Fibroblast of pulmonary artery (primary cell): Measurements from ENCODE around the gene CDKN3.

Source experiments
- DNase-seq: peaks from one replicate; pipeline ENCODE4 v3.0.0-alpha.2; 2010; ENCODE audit warnings: low read depth
- H3K4me3 ChIP-seq: replicated peaks from 2 replicates; pipeline ENCODE4 v1.5.1; 2011; ENCODE audit warnings: low read depth, mild to moderate bottlenecking, control low read depth, low read length, moderate library complexity
- TF ChIP-seq, protein P1 (sequence below): IDR thresholded peaks from 2 replicates; pipeline ENCODE4 v1.5.1; 2011; ENCODE audit warnings: mild to moderate bottlenecking, control low read depth, low read length, inconsistent platforms; ENCODE audit errors: missing control alignments

CDKN3 gene

DNA sequence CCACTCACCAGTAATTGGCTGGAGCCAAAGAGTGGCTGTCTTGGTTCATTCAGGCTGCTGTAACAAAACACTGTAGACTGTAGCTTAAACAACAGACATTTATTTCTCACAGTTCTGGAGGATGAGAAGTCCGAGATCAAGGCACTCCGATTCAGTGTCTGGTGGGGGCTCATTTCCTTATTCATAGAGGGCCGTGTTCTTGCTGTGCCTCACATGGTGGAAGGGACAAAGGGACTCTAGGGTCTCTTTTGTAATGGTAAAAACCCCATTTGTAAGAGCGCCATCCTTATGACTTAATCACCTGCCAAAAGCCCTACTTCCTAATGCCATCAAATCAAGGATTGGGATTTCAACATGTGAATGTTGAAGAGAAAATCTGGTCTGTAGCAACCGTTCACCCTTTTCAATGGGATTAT lies 34.7 kb upstream of the CDKN3 start:
- no peak for DNase-seq
- TF ChIP-seq, protein P1, sequence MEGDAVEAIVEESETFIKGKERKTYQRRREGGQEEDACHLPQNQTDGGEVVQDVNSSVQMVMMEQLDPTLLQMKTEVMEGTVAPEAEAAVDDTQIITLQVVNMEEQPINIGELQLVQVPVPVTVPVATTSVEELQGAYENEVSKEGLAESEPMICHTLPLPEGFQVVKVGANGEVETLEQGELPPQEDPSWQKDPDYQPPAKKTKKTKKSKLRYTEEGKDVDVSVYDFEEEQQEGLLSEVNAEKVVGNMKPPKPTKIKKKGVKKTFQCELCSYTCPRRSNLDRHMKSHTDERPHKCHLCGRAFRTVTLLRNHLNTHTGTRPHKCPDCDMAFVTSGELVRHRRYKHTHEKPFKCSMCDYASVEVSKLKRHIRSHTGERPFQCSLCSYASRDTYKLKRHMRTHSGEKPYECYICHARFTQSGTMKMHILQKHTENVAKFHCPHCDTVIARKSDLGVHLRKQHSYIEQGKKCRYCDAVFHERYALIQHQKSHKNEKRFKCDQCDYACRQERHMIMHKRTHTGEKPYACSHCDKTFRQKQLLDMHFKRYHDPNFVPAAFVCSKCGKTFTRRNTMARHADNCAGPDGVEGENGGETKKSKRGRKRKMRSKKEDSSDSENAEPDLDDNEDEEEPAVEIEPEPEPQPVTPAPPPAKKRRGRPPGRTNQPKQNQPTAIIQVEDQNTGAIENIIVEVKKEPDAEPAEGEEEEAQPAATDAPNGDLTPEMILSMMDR, result no peak
- no peak overlapping the region for H3K4me3 ChIP-seq

DNA sequence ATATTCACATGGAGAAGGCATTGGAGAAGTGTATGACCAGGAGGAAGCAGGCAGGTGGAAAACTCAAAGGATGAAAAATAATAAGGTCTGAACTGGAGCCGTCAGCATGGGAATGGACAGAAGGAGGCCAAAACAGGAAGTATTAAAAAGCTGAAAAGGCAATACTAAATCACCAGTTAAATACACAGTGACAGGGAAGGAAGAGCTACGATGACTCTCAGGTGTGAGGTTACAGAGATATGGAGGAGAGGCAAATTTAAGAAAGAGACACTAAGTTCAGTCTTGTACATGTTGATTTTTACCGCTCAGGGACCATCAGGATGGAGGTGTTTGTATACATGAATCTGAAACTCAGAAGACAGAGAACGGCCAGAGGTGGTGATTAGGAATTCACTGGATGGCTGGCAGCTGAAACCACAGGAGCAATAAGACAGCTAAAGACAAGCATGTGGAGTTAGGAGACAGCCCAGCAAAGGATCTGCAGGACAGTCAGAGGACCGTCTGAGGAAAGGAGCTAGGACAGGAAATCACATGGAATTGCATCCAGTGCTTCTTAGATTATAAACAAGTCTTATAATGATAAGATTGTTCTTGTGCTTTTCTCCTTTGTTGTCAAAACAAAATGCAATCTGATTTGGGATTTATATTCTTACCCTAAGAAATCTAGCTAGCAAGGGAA lies 33.9 kb upstream of the CDKN3 start:
- no peak for DNase-seq
- TF ChIP-seq, protein P1, result no peak
- no peak overlapping the region for H3K4me3 ChIP-seq

DNA sequence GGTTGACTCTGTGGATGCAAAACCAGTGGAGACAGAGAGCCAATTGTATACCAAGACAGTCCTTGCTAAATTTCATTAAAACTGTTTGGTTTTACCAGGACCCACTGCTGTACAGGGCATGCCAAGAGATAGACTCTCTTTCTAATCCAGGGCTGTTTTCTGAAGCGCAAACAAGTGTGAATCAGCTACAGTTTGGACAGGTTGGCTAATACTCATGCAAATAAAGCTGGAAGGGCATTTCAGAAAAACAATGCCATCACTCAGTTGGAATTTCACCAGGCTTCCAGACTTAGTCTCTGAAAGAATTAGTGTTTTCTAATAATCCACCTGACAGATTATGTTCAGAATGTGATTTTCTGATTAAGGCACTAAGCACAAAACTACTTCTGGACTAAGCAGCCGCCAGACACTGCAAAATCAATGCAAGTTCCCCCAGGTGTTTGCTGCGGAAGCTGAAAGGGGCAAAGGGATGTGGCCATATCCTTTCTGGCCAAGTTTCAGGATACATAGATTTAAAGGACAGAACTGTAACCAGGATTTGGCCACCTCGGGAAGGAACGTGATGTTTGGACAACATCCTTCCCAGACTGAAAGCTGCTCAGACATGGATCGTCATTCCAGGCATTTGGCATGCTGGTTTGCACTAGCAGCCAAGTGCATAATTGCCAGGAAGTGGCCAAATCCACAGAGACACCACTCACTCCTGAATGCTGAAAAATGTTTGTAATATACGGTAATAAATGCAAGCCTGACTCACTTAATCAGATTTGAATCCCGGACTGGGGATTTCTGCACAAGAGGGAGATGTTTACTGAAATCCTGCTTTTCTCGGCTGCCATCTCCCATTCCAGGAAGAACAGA lies 32.0 kb upstream of the CDKN3 start:
- TF ChIP-seq, protein P1, result no peak
- no peak overlapping the region for H3K4me3 ChIP-seq
- peak; percentile 81 for DNase-seq

DNA sequence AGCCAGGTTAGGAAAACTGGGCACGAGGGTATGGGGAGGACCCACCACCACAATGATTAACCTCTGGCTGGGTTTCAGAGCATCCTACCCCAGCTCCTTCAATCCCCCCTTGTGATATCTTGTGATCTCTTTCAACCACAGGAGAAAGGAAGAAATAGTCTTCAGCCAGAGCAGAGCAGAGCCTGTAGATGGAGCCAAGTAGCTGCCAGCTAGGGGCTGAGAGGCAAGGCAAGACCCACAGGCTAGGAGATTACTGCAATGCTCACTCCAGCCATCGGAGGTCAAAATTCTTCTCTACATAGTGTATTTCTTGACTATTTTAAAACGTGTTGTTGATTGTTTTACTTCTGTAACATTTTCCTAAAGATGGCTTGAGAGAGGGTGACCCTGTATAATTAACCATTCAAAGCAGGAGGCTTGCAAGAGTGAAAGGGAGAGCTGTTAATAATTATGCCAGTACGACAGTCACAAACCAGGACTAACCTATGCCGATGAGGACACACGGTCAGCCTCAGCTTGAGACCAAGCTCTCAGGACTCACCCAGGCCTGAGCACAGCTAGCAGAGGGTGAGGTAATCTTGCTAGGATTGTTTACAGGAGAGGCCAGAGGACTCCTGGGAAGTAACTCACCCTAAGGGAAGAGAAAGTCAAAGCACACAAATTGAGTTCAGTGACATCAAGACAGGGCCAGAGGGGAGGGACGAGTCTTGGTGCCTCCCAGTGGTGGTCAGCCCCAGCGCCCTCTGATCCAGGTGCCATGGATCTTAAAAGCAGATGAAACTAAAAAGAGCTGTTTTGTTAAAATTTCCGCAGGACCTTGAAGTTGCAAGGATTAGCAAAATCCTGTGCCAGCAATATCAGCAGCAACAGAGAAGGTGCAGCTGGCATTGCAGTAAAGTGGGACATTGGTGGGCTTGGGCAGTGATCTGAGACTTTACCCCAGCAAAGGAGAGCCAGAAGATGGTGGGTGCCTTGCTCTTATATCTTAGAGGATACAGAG lies 29.8 kb upstream of the CDKN3 start:
- peak; percentile 75 for DNase-seq
- no peak overlapping the region for H3K4me3 ChIP-seq
- TF ChIP-seq, protein P1, result peak; percentile 65

DNA sequence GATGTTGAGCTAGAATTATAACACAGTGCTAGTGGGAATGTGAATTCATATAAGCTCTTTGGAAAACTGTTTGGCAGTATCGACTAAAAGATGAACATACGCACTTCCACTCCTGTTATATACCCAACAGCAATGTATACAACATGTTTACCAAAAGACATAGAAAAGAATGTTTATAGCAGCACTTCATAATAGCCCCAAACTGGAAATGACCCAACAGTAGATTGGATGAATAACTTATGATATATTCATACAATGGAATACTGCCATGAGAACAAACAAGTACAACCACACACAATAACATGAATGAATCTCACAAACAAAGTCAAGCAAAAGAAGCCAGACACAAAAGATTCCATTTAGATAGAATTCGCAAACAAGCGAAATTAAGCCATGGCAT lies 28.5 kb upstream of the CDKN3 start:
- H3K4me3 ChIP-seq, result no peak overlapping the region
- DNase-seq, result no peak
- TF ChIP-seq, protein P1, result no peak

DNA sequence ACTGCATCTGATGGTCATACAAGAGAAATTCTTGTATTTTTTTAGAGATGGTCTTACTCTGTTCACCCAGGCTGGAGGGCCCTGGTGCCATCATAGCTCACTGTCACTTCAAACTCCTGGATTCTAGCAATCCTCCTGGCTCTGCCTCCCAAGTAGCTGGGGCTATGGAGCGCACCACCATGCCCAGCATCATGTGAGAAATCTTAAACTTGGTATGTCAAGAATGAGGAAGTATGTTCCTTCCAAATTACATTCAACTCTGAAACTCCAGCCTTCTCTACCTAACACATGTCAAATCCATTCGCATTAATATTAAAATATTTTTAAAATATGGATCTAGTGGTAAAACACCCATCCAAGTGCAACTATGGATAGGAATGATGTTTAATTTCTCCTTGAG lies 27.5 kb upstream of the CDKN3 start:
- TF ChIP-seq, protein P1, result no peak
- no peak overlapping the region for H3K4me3 ChIP-seq
- no peak for DNase-seq
